Prostate gland (tissue), 2 donors: ENCODE data around the gene MUC2. TPM values are rescaled to one million over a fixed set of nuclear protein-coding genes. Genes with fewer than 3 reads are reported as not detected.

Source experiments
- DNase-seq: peaks from one replicate; pipeline ENCODE4 v3.0.0-alpha.2; 2019; ENCODE audit warnings: low spot score
- H3K27ac ChIP-seq, 2 donors: fragments of 200-600 bp; sonication (generic); 2 replicates each; pipeline ENCODE4 v1.5.1; 2017 to 2019
- H3K27me3 ChIP-seq: fragments of 200-600 bp; sonication (generic); replicated peaks from 2 replicates; pipeline ENCODE4 v1.5.1; 2019; ENCODE audit not compliant: insufficient read depth
- H3K36me3 ChIP-seq, 2 donors: fragments of 200-600 bp; sonication (generic); 1 replicate in 1 of 2; 2 replicates in 1 of 2; pipeline versions ENCODE4 v1.5.1 to v1.8.1; 2017 to 2019
- H3K4me1 ChIP-seq: fragments of 200-600 bp; sonication (generic); replicated peaks from 2 replicates; pipeline ENCODE4 v1.5.1; 2019
- H3K4me3 ChIP-seq, 2 donors: fragments of 200-600 bp; sonication (generic); 2 replicates each; pipeline ENCODE4 v1.5.1; 2017 to 2019
- H3K9me3 ChIP-seq: fragments of 200-600 bp; sonication (generic); 2 replicates; pipeline ENCODE4 v1.5.1; 2017
- POLR2A ChIP-seq: fragments of 450-650 bp; IDR thresholded peaks from one replicate; pipeline ENCODE4 v1.6.1; 2016; ENCODE audit warnings: antibody characterized with exemption, mild to moderate bottlenecking
- POLR2AphosphoS5 ChIP-seq: sonication (generic); formaldehyde crosslinking; IDR thresholded peaks from one replicate; pipeline ENCODE4 v1.6.1; 2017; ENCODE audit warnings: antibody characterized with exemption
- WGBS: methylation state at CpG from one replicate; pipeline ENCODE4 v1.1.5; 2018; 5-methylcytosine and 5-hydroxymethylcytosine counted together
- intact Hi-C: fragments of 100-400 bp; cut with DNase I; formaldehyde crosslinking; loops from one replicate; pipeline ENCODE4 v1.14.2; 2022
- total RNA-seq, 2 donors: library from RNA; depleted of rRNA; stranded (reverse); fragments of >200 nt; gene quantifications; one replicate each; pipeline ENCODE4 v1.1.0, GENCODE V29; 2016
- TF ChIP-seq, protein P1 (sequence below), 4 experiments: fragments of 200-600 bp in 2 of 4; fragments of 450-650 bp in 2 of 4; sonication (generic) in 2 of 4; IDR thresholded peaks; 1 replicate in 3 of 4; 2 replicates in 1 of 4; pipeline ENCODE4 v1.5.1; 2016 to 2019; ENCODE audit warnings: antibody characterized with exemption in 4 of 4, mild to moderate bottlenecking in 2 of 4, moderate library complexity in 2 of 4

The MUC2 gene
- total RNA-seq, 2 donors from 2014 or later, result 0.11 TPM; not detected in 1

DNA sequence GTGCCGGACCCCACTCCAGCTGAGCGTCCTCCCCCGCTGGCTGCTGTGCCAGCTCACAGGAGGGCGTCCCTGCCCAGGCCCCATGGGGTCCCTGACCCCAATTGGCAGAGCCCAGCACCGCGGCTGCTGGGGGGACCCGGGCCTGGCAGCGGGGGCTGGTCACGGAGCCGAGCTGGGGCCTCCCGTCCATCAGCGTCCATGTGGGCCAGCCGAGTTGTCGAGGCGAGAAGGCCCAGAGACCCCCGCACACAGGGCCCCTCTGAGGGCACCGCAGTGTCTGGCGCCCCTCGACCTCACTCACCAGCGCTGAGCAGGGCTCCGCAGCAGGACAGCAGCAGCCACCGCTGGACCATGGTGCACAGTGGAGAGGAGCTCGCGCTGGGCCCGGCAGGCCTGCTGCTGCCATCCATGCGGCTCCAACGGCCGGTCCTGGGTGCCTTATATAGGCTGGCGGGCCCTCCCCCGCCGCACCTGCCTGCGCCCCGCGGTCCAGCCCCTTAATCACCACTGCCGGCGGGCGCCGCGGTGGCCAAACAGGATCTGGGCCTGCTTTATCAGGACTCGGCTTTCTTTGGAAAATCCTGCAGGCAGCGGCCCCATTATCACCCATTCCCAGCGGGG lies 38.3 kb upstream of the MUC2 start, which contains the start of gene MUC6:
Gene MUC6, minus strand, starts transcription at position 416 of the 621 bp plus-strand sequence. Its CDS starts 63 bp downstream, at position 353.
- Histone ChIP-seq H3K27me3 (no peaks in the 10 kb centered on the region), H3K36me3 (no peaks in the 10 kb centered on the region), H3K4me1 (no peaks in the 10 kb centered on the region), H3K9me3 (no peaks in the 10 kb centered on the region), H3K4me3 (no peak within 1 kb of the TSS), H3K27ac (no peak within 1 kb of the TSS)
- 61% methylated on average over 33 of the region's 42 CpGs for WGBS
- TF ChIP-seq POLR2AphosphoS5 (no peak), POLR2A (no peak)
- TF ChIP-seq, protein P1, sequence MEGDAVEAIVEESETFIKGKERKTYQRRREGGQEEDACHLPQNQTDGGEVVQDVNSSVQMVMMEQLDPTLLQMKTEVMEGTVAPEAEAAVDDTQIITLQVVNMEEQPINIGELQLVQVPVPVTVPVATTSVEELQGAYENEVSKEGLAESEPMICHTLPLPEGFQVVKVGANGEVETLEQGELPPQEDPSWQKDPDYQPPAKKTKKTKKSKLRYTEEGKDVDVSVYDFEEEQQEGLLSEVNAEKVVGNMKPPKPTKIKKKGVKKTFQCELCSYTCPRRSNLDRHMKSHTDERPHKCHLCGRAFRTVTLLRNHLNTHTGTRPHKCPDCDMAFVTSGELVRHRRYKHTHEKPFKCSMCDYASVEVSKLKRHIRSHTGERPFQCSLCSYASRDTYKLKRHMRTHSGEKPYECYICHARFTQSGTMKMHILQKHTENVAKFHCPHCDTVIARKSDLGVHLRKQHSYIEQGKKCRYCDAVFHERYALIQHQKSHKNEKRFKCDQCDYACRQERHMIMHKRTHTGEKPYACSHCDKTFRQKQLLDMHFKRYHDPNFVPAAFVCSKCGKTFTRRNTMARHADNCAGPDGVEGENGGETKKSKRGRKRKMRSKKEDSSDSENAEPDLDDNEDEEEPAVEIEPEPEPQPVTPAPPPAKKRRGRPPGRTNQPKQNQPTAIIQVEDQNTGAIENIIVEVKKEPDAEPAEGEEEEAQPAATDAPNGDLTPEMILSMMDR (IDR thresholded peaks at IDR 0.05), result no peak
- intact Hi-C loops, result no loop called here
- no peak for DNase-seq

DNA sequence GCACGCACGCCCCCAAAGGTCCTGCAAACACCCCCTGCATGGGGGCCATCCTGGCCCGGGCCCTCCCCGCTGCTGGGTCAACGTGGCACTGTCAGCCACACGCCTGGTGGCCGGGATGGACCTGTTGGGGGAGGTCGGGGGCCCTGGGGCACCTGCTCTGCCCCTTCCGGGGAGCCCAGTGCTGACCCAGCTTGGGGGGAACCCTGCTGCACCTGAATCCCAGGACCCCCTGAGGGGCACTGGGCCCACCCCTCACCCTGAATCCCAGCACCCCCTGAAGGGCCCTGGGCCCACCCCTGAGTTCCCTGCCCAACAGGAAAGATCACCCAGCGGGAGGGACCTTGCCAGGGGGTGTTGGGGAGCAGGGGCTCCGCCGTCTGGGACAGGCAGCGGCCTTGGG lies 37.7 kb upstream of the MUC2 start:
- no peaks in the 10 kb centered on the region for H3K4me1 ChIP-seq
- intact Hi-C loops, result no loop called here
- no peaks in the 10 kb centered on the region for H3K36me3 ChIP-seq
- H3K4me3 ChIP-seq, result no peak overlapping the region
- no peaks in the 10 kb centered on the region for H3K27me3 ChIP-seq
- no peak for TF ChIP-seq POLR2AphosphoS5
- TF ChIP-seq, protein P1 (IDR thresholded peaks at IDR 0.05), result no peak
- TF ChIP-seq POLR2A, result no peak
- H3K9me3 ChIP-seq, result no peaks in the 10 kb centered on the region
- no peak for DNase-seq
- WGBS, result 59% methylated on average over 13 of the region's 13 CpGs
- no peak overlapping the region for H3K27ac ChIP-seq

DNA sequence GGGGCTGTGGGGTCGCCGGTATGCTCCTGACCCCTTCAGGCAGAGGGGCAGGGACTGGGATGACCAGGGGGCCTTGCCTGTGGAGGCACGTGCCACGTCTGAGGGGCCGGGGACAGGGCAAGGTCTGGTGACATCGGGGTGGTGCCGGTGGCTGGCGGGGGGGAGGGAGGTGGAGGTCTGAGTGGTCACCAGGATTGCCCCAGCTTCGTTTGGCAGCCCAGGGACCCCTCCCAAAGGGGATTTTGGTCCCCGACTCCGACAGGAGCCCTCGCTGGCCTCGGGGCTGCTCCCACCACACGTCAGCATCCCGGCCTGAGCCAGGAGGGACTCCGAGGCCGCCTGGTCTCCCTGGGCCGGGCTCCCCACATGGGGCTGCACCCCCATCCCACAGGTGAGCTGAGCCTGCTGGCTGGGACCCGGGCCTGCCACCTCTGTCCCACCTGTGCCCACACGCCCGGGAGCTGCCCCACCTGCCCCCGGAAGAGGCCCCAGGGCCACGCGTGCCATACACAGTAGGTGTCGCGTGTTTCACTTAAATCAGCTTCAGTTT lies 37.1 kb upstream of the MUC2 start:
- H3K9me3 ChIP-seq, result no peaks in the 10 kb centered on the region
- H3K36me3 ChIP-seq, result no peaks in the 10 kb centered on the region
- no peak for DNase-seq
- H3K27me3 ChIP-seq, result no peaks in the 10 kb centered on the region
- H3K27ac ChIP-seq, result no peak overlapping the region
- TF ChIP-seq POLR2AphosphoS5 (no peak), POLR2A (no peak)
- TF ChIP-seq, protein P1 (IDR thresholded peaks at IDR 0.05), result no peak
- H3K4me1 ChIP-seq, result no peaks in the 10 kb centered on the region
- WGBS, result 86% methylated on average over 23 of the region's 26 CpGs
- no peak overlapping the region for H3K4me3 ChIP-seq
- intact Hi-C loops, result no loop called here

DNA sequence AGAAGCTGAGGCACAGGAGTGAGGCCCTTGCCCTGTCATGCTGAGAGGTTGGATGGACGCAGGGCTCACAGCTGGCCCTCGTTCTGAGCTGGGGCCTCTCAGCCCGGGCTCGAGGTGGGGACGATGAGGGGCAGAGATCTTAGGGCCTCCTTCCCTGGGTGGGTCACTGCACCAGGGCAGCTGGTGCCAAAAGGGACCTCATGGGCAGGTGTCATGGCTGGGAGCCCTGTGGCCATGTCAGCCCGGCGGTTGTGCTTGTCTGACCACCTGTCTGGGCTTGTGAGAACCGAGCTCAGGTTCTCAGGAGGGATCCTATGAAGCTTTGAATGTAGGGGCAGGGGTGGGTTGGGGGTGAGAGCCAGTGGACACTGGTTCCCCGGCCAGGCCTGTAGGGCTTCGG lies 36.3 kb upstream of the MUC2 start:
- intact Hi-C loops, result no loop called here
- Histone ChIP-seq H3K4me3 (no peak overlapping the region), H3K27ac (no peak overlapping the region), H3K9me3 (no peaks in the 10 kb centered on the region), H3K36me3 (no peaks in the 10 kb centered on the region), H3K27me3 (no peaks in the 10 kb centered on the region), H3K4me1 (no peaks in the 10 kb centered on the region)
- 81% methylated on average over 9 of the region's 10 CpGs for WGBS
- TF ChIP-seq POLR2A (no peak), POLR2AphosphoS5 (no peak)
- TF ChIP-seq, protein P1 (IDR thresholded peaks at IDR 0.05), result no peak
- no peak for DNase-seq

DNA sequence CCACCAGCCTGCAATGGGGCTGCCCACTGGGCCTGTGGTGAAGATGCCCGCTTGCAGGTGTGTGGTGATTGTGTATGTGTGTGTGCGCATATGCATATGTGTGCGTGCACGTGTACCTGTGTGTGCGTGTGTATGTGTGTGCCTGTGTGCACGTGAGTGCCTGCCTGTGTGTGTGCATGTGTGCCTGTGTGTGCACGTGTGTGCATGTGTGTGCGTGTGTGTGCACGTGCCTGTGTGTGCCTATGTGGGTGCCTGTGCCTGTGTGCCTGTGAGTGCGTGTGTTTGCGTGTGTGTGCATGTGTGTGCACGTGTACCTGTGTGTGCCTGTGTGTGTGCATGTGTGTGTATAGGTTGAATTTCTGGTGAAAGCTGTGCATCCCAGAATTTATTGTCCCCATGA lies 35.8 kb upstream of the MUC2 start:
- WGBS, result 96% methylated on average over 12 of the region's 12 CpGs
- no peaks in the 10 kb centered on the region for H3K27me3 ChIP-seq
- intact Hi-C loops, result no loop called here

More for the DNA sequence above, 35.8 kb upstream of the MUC2 start:
- no peaks in the 10 kb centered on the region for H3K36me3 ChIP-seq
- no peak overlapping the region for H3K27ac ChIP-seq
- TF ChIP-seq, protein P1 (IDR thresholded peaks at IDR 0.05), result no peak
- TF ChIP-seq POLR2AphosphoS5 (no peak), POLR2A (no peak)
- H3K9me3 ChIP-seq, result no peaks in the 10 kb centered on the region
- DNase-seq, result no peak
- H3K4me3 ChIP-seq, result no peak overlapping the region
- no peaks in the 10 kb centered on the region for H3K4me1 ChIP-seq
